PC-3 (cell line): ENCODE measurements around the gene HOXC5. TPM values are rescaled to one million over a fixed set of nuclear protein-coding genes. Genes with fewer than 3 reads are reported as not detected.

ENCODE experiments used
- ATAC-seq: fragments of 200-7000 bp; cut with Tn5 transposase; 2 replicates; pipeline ENCODE4 v1.9.1; 2020; ENCODE audit warnings: mild to moderate bottlenecking, moderate library complexity
- BruUV-seq: library from RNA; stranded (reverse); fragments of 400-500 nt; replicated peaks from 2 replicates; lab custom pipeline; 2021; lab: Mats Ljungman, UMichigan
- CTCF ChIA-PET: fragments of 300-600 bp; sonication (Branson Sonifier 250); formaldehyde crosslinking; loops from one replicate; lab custom pipeline; 2022; ENCODE audit warnings: antibody characterized with exemption; lab: Charles Lee
- POLR2A ChIA-PET: fragments of 300-600 bp; sonication (Branson Sonifier 250); formaldehyde crosslinking; loops from one replicate; lab custom pipeline; 2022; ENCODE audit warnings: antibody characterized with exemption; ENCODE audit not compliant: unreplicated experiment; lab: Charles Lee
- DNase-seq: peaks from one replicate; pipeline ENCODE4 v3.0.0-alpha.2; 2015
- H2AFZ ChIP-seq: fragments of 300-600 bp; sonication (generic); 2 replicates; pipeline ENCODE4 v1.6.0; 2016; ENCODE audit warnings: antibody characterized with exemption, low read length
- H3F3A ChIP-seq: fragments of 300-600 bp; sonication (generic); one replicate; pipeline ENCODE4 v1.6.0; 2017; ENCODE audit warnings: antibody characterized with exemption, low read length, control low read depth, mild to moderate bottlenecking; ENCODE audit not compliant: unreplicated experiment
- H3K27ac ChIP-seq: fragments of 300-600 bp; sonication (generic); 2 replicates; pipeline ENCODE4 v1.5.1; 2016; ENCODE audit warnings: mild to moderate bottlenecking, low read length
- H3K27me3 ChIP-seq: fragments of 300-600 bp; sonication (generic); 2 replicates; pipeline ENCODE4 v1.6.1; 2016; ENCODE audit warnings: low read length, mixed read lengths
- H3K36me3 ChIP-seq: fragments of 300-600 bp; sonication (generic); 2 replicates; pipeline ENCODE4 v1.6.1; 2016; ENCODE audit warnings: low read depth, mixed run types, low read length, mixed read lengths
- H3K4me1 ChIP-seq: fragments of 300-600 bp; sonication (generic); 2 replicates; pipeline ENCODE4 v1.5.1; 2016; ENCODE audit warnings: low read length; ENCODE audit not compliant: insufficient read depth
- H3K4me2 ChIP-seq: fragments of 300-600 bp; sonication (generic); 2 replicates; pipeline ENCODE4 v1.6.0; 2016; ENCODE audit warnings: low read length
- H3K4me3 ChIP-seq: fragments of 300-600 bp; sonication (generic); 2 replicates; pipeline ENCODE4 v1.5.1; 2016; ENCODE audit warnings: mild to moderate bottlenecking, low read length, mixed read lengths
- H3K79me2 ChIP-seq: fragments of 300-600 bp; sonication (generic); 2 replicates; pipeline ENCODE4 v1.6.1; 2017; ENCODE audit warnings: low read length, mixed read lengths
- H3K9ac ChIP-seq: fragments of 300-600 bp; sonication (generic); 2 replicates; pipeline ENCODE4 v1.6.0; 2016; ENCODE audit warnings: mild to moderate bottlenecking, low read length
- H3K9me2 ChIP-seq: fragments of 300-600 bp; sonication (generic); replicated peaks from 2 replicates; pipeline ENCODE4 v1.6.1; 2016; ENCODE audit warnings: mixed run types, low read length, mixed read lengths
- H3K9me3 ChIP-seq: fragments of 300-600 bp; sonication (generic); 2 replicates; pipeline ENCODE4 v1.6.1; 2016; ENCODE audit warnings: low read length, mixed read lengths
- H4K20me1 ChIP-seq: fragments of 300-600 bp; sonication (generic); 2 replicates; pipeline ENCODE4 v1.6.1; 2016; ENCODE audit warnings: low read length, mixed read lengths
- CTCF ChIP-seq: fragments of 300-600 bp; sonication (generic); conservative IDR thresholded peaks from 2 replicates; pipeline ENCODE4 v1.5.1; 2017; ENCODE audit warnings: antibody characterized with exemption, low read depth, mild to moderate bottlenecking, low read length
- EZH2 ChIP-seq: fragments of 300-600 bp; sonication (generic); IDR thresholded peaks from one replicate; pipeline ENCODE4 v1.6.1; 2017; ENCODE audit warnings: antibody characterized with exemption, mild to moderate bottlenecking, low read length; ENCODE audit not compliant: unreplicated experiment
- EZH2phosphoT487 ChIP-seq: fragments of 300-600 bp; sonication (generic); IDR thresholded peaks from 2 replicates; pipeline ENCODE4 v1.6.1; 2018; ENCODE audit warnings: mild to moderate bottlenecking, antibody characterized with exemption, low read length, borderline replicate concordance
- intact Hi-C: fragments of 100-400 bp; cut with micrococcal nuclease; formaldehyde crosslinking; loops from 2 replicates; pipeline ENCODE4 v1.9.0; 2023
- total RNA-seq: library from RNA; depleted of rRNA; stranded (reverse); fragments of >200 nt; gene quantifications from 2 replicates; pipeline ENCODE4 v1.2.3, GENCODE V29; 2014

Gene HOXC5
- total RNA-seq, 1 experiment from 2014 or later, result 0.26 TPM

GRCh38 chr12:54046809-54047159 lies 13.9 kb downstream of the HOXC5 start:
- TF ChIP-seq EZH2phosphoT487 (no peak), EZH2 (no peak), CTCF (no peak)
- no peaks in the 10 kb centered on the region for H3F3A ChIP-seq
- H3K27me3 ChIP-seq, result peaks cover 6% of the 10 kb centered on the region; the same call in 1 of the 2 replicates
- ChIA-PET CTCF (no interaction called here), POLR2A (no interaction called here)
- H3K36me3 ChIP-seq, result no peaks in the 10 kb centered on the region
- no peak for DNase-seq
- no peak overlapping the region for H2AFZ ChIP-seq
- intact Hi-C loops, result no loop called here
- no peaks in the 10 kb centered on the region for H4K20me1 ChIP-seq
- no peak overlapping the region for H3K4me3 ChIP-seq
- no peak for ATAC-seq
- no peak overlapping the region for H3K9ac ChIP-seq
- H3K9me3 ChIP-seq, result no peaks in the 10 kb centered on the region
- BruUV-seq, result no TSS peak
- no peaks in the 10 kb centered on the region for H3K79me2 ChIP-seq
- H3K27ac ChIP-seq, result no peak overlapping the region
- H3K4me1 ChIP-seq, result peaks cover 6% of the 10 kb centered on the region
- no peak overlapping the region for H3K4me2 ChIP-seq
- H3K9me2 ChIP-seq, result no peaks in the 10 kb centered on the region

GRCh38 chr12:54047160-54047963 lies 14.5 kb downstream of the HOXC5 start:
- ATAC-seq (no peak), DNase-seq (no peak)
- Histone ChIP-seq H3K9me2 (no peaks in the 10 kb centered on the region), H2AFZ (no peak overlapping the region), H3K4me1 (peaks cover 11% of the 10 kb centered on the region), H3K9me3 (no peaks in the 10 kb centered on the region), H3K9ac (no peak overlapping the region), H3K36me3 (no peaks in the 10 kb centered on the region), H3K27me3 (peaks cover 8% of the 10 kb centered on the region; the same call in 1 of the 2 replicates), H3K27ac (no peak overlapping the region), H3F3A (no peaks in the 10 kb centered on the region), H3K4me2 (no peak overlapping the region), H4K20me1 (no peaks in the 10 kb centered on the region), H3K4me3 (no peak overlapping the region), H3K79me2 (no peaks in the 10 kb centered on the region)
- intact Hi-C loops, result no loop called here
- TF ChIP-seq CTCF (no peak), EZH2 (no peak), EZH2phosphoT487 (no peak)
- no TSS peak for BruUV-seq
- ChIA-PET CTCF (no interaction called here), POLR2A (no interaction called here)

- H3K9ac ChIP-seq, result no peak overlapping the region
- H4K20me1 ChIP-seq, result no peaks in the 10 kb centered on the region
- no peaks in the 10 kb centered on the region for H3K9me2 ChIP-seq
- no peaks in the 10 kb centered on the region for H3K36me3 ChIP-seq
- ChIA-PET CTCF (no interaction called here), POLR2A (no interaction called here)
- no peak overlapping the region for H2AFZ ChIP-seq
- no peaks in the 10 kb centered on the region for H3F3A ChIP-seq
- peaks cover 17% of the 10 kb centered on the region for H3K4me1 ChIP-seq
- H3K27ac ChIP-seq, result no peak overlapping the region
- H3K4me3 ChIP-seq, result no peak overlapping the region
- BruUV-seq, result no TSS peak
- H3K79me2 ChIP-seq, result no peaks in the 10 kb centered on the region
- peaks cover 8% of the 10 kb centered on the region; the same call in 1 of the 2 replicates for H3K27me3 ChIP-seq
- DNase-seq, result no peak
- TF ChIP-seq CTCF (no peak), EZH2 (no peak), EZH2phosphoT487 (no peak)
- no peak for ATAC-seq
- intact Hi-C loops, result no loop called here
- no peak overlapping the region for H3K4me2 ChIP-seq
- no peaks in the 10 kb centered on the region for H3K9me3 ChIP-seq
Measured at GRCh38 chr12:54047964-54048303, 15.1 kb downstream of the HOXC5 start.
